OCI-M1 (cell line): Measurements from ENCODE around the gene RPS27L.
"Not testable (repeated sequence)": the region's sequence is repeated elsewhere in the genome, so short reads cannot be mapped to it uniquely, and the experiment has no call there.

Source experiments
- DNase-seq: peaks from one replicate; lab custom pipeline; 2025; lab: John Stamatoyannopoulos, UW

The RPS27L gene

GRCh38 chr15:63136742-63137141 lies 20.5 kb downstream of the RPS27L start:
- DNase-seq: no peak

DNA sequence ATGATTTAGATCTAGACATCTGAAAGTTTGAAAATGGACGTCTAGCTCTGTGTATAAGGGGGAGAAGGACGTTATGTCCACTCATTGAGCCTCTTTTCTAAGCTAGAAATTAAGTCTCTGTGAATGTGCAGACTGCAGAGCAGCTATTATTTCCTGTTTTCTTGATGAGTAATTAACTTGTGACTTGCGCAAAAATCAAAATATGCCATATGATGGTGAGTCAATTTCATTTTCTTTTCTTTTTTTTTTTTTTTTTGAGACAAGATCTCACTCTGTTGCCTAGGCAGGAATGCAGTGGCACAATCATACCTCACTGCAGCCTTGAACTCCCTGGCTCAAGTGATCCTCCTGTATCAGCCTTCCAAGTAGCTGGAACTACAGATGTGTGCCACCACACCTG lies 21.5 kb downstream of the RPS27L start:
- DNase-seq: peak; percentile 43

- DNase-seq: no peak
Observed at GRCh38 chr15:63135281-63135680, 22.0 kb downstream of the RPS27L start.

DNA sequence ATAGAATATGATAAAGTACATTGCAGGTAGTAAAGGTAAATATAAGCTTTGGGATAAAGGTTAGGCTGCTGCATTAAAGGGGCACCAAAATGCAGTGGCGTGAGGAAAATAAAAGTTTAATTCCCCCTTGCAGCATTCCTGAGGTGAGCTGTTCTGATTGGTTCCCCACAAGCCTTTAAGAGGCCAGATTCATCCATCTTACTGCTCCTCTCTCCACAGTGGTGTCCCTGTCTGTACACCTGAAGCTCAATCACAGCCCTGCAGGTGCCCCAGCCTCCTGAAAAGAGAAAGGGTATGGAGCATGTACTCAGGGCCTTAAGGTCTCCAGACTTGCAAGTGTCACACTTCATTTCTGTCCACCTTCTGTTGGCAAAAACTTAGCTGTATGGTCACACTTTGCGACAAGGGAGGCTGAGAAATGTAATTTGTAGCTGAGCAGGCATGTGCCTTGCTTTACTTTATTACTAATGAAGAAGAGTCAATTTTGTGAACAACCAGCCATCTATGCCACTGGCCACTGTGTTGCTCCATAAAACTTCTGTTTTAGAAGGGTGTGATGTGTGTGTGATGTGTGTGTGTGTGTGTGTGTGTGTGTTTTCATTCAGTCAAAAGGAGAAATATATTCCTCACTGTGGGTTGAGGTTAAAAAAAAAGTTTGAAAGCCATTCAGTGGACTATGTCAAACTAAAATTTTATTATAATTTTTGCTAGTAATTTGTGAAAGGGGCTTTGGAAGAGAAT lies 22.9 kb downstream of the RPS27L start:
- DNase-seq: no peak

- DNase-seq: no peak
Observed at GRCh38 chr15:63133786-63134185, 23.5 kb downstream of the RPS27L start.

DNA sequence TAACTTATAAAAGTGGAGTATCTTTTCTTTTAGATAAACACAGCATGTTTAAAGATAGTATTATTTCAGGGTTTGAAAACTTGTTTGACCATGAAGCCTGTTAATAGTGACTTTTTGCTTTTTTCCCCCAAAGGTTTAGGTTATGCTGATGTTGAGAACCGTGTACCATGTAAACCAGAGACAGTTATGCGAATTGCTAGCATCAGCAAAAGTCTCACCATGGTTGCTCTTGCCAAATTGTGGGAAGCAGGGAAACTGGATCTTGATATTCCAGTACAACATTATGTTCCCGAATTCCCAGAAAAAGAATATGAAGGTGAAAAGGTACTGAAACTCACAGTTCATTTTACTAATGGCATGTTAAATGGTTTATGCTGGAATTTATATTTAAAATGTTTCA lies 30.6 kb downstream of the RPS27L start:
- no peak for DNase-seq

DNA sequence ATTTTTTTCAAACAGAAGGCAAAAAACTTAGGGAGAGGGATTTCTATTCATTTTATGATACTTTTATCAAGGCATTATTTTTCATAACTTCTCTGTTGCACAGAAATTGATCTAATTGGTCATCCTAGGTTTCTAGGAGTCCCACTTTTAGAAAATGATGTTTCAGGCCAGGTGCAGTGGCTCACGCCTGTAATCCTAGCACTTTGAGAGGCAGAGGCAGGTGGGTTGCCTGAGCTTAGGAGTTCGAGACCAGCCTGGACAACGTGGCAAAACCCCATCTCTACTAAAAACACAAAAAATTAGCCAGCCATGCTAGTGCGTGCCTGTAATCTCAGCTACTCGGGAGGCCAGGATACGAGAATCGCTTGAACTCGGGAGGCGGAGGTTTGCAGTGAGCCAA lies 32.8 kb downstream of the RPS27L start:
- DNase-seq: no peak

DNA sequence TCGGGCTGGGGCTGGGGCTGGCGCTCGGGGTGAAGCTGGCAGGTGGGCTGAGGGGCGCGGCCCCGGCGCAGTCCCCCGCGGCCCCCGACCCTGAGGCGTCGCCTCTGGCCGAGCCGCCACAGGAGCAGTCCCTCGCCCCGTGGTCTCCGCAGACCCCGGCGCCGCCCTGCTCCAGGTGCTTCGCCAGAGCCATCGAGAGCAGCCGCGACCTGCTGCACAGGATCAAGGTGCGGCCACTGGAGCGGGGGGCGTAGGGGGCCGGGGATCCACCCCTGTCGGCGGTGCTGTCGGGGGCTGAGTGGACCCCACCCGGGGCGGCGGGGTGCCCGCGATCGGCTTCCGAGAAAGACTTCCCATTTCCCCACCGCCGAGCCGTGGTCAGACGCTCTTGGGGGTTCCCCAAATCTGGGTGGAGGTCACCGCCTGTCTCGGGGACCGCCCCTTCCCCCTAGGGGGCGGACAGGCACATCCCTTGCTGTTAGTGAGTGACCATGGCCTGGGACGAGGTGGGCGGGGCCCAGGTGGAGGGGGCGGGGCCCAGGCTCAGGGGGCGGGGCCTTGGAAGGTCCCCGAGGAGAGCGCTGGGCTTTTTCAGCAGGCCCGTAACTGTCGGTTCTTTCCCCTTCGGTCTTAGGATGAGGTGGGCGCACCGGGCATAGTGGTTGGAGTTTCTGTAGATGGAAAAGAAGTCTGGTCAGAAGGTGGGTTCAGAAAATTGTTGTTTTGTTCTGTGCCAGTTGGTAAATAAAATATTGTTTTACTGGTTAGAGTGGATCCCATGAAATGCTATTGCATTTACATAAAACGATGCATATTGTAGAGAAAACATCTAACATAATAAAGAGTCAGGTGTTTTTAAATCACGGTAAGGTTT lies 35.0 kb downstream of the RPS27L start:
- peak; percentile 91 for DNase-seq

DNA sequence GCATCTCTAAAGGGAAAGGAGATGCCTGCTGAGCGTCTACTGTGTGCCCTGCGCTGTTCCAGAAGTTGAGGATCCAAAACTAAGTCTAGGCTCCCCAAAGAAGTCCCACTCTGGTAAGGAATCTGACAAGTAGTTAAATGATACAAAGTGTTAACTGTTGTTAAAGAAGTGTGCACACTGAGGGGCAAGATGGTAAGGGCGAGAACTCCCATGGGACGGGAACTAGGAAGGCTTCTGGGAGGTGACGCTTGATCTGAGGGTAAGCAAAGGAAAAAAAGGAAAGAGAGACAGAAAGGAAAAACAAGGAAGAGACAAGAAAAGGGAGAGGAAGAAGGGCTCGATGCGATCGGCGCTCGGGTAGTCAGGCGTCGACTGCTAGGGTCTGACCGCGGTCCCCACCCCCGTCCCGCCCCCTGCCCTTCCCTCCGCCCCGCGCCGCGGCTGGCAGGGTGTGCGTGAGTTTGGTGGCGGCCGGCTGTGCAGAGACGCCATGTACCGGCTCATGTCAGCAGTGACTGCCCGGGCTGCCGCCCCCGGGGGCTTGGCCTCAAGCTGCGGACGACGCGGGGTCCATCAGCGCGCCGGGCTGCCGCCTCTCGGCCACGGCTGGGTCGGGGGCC lies 35.8 kb downstream of the RPS27L start, which contains the start of gene LACTB:
LACTB (plus strand) TSS at position 480 of the 620 bp plus-strand sequence; CDS start at position 491, 11 bp downstream.
- DNase-seq: peak; percentile 92

DNA sequence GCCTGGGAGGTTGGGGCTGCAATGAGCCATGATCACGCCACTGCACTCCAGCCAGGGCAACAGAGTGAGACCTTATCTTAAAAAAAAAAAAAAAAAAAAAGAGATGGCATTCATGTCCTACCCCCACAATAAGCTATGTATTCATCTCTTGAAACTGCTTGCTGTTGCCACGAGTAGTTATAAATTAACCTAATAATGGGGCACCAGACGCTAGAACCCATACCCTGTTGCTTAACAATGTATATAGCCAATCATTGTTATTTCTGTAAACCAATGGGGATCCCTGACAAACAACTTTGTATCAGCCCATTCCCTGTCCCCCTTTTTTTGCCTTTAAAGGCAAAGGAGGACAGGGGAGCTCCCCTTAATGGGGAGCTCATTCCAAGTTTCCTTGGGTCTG lies 38.4 kb downstream of the RPS27L start:
- no peak for DNase-seq

GRCh38 chr15:63114465-63114864 lies 42.8 kb downstream of the RPS27L start:
- DNase-seq: no peak

DNA sequence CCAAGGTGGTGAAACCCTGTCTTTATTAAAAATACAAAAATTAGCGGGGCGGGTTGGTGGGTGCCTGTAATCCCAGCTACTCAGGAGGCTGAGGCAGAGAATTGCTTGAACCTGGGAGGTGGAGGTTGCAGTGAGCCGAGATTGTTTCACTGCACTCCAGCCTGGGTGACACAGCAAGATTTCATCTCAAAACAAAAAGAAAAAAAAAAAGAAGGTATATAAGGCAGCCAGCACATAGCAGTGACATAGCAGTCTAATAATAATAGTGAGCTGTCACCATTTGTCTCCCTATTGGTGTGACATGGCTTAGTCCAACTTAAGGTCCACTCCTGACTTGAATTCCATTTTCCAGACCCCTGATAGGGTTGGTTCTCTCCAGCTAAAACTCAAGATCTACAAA lies 44.4 kb downstream of the RPS27L start:
- DNase-seq: peak; percentile 18

GRCh38 chr15:63111481-63111880 lies 45.8 kb downstream of the RPS27L start:
- DNase-seq: no peak

DNA sequence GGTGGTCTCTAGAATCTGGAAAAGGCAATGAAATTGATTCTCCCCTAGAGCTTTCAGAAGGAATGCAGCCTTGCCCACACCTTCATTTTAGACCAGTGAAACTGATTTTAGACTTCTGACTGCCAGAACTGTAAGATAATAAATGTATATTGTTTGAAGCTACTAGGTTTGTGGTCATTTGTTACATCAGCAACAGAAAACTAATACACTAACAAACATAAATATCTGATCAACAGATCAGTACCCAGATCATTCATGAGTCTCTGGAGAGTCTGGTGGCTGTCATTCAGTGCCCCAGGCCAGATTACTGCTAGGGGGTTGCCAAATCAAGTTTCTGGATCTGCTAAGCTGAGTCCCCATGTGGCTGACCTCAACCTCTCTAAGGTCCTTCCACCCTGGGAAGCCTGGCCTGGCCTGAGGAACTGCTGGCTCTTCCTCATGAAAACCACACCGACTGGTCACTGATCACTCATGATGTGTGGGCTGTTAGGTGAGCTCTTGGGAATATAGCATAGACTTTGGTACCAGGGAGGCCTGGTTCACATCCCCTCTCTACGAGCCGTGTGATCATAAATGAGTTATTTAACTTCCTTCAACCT lies 46.8 kb downstream of the RPS27L start:
- no peak for DNase-seq

- DNase-seq: peak; percentile 84
Observed at GRCh38 chr15:63109920-63110319, 47.4 kb downstream of the RPS27L start.

- no peak for DNase-seq
Observed at GRCh38 chr15:63109498-63109897, 47.8 kb downstream of the RPS27L start.

- no peak for DNase-seq
Observed at GRCh38 chr15:63107895-63108546, 49.3 kb downstream of the RPS27L start.

DNA sequence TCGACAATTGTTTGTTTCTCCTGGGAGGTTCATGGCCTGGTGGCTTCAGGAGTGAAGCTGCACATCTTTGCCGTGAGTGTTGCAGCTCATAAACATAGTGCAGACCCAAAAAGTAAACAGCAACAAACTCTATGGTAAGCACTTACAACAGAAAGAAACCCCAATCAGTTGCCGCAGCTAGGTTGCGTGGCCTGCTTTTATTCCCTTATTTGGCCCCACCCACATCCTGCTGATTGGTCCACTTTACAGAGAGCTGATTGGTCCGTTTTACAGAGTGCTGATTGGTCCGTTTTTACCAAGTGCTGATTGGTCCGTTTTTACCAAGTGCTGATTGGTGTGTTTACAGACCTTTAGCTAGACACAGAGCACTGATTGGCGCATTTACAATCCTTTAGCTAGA lies 51.9 kb downstream of the RPS27L start:
- DNase-seq: peak; percentile 41

GRCh38 chr15:63104727-63105126 lies 52.5 kb downstream of the RPS27L start:
- no peak for DNase-seq

DNA sequence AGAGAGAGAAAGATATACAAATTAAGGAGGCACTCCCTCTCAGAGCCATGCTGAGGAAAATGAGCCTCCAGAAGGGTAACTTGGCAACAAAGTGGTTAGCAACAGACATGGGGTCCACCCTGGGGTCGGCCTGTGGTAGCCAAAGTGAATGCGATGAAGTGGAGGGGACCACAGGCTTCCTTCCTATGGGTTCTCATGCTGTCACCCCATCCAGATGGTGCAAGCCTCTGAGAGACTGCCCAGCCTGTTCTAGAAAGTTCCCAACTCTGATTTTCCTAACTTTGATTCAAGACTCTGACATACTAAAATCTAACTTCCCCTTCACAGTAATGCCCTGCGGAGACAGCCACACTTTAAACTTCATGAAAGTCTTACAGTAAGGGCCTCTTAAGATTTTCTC lies 53.9 kb downstream of the RPS27L start:
- no peak for DNase-seq

DNA sequence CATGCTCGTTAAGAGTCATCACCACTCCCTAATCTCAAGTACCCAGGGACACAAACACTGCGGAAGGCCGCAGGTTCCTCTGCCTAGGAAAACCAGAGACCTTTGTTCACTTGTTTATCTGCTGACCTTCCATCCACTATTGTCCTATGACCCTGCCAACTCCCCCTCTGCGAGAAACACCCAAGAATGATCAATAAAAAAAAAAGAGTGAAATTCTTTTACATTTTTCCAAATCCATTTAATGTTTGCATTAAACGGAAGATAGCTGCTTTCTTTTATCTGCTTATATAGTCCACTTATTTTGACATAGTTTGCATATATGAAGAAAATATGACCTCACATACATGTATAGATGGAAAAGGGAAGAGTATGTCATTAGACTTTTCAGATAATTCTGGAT lies 57.7 kb downstream of the RPS27L start:
- not testable (repeated sequence) for DNase-seq

DNA sequence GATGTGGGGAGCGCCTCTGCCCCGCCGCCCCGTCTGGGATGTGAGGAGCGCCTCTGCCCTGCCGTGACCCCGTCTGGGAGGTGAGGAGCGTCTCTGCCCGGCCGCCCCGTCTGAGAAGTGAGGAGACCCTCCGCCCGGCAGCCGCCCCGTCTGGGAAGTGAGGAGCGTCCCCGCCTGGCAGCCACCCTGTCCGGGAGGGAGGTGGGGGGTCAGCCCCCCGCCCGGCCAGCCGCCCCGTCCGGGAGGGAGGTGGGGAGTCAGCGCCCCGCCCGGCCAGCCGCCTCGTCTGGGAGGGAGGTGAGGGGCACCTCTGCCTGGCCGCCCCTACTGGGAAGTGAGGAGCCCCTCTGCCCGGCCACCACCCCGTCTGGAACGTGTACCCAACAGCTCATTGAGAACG lies 58.4 kb downstream of the RPS27L start:
- not testable (repeated sequence) for DNase-seq
